Transverse colon (tissue), 3 donors: Measurements from ENCODE around the gene PAPPA.

Experiments
- EP300 ChIP-seq: sonication (generic); formaldehyde crosslinking; IDR thresholded peaks from one replicate; pipeline ENCODE4 v1.6.1; 2017; ENCODE audit warnings: antibody characterized with exemption, low read depth
- POLR2A ChIP-seq: fragments of 450-650 bp; IDR thresholded peaks from one replicate; pipeline ENCODE4 v1.6.1; 2016; ENCODE audit warnings: antibody characterized with exemption, mild to moderate bottlenecking, moderate library complexity
- TF ChIP-seq, protein P1 (sequence below), 5 experiments: fragments of 200-600 bp in 3 of 5; fragments of 450-650 bp in 2 of 5; sonication (generic) in 3 of 5; IDR thresholded peaks; 1 replicate in 2 of 5; 2 replicates in 3 of 5; pipeline ENCODE4 v1.5.1; 2016 to 2017; ENCODE audit warnings: antibody characterized with exemption in 5 of 5, inconsistent platforms in 3 of 5, mild to moderate bottlenecking in 2 of 5, moderate library complexity in 1 of 5

DNA sequence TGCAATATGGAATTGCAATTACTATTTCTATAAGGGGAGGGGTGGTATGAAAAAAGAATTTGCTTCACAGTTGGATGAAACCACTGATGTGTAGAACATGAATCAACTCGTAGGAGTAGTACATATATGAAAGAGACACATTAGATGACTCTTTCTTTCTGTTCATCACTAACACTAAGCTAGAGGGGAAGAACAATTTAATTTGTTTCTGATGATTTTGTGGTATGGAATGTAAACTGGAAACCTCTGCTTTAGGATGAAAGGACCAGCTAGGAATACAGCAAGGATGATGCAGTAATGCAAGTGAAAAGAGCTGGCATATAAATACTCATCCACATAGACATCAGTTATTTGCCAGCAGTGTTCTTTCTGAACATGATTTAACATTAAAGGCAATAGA lies 113.4 kb downstream of the PAPPA start:
- TF ChIP-seq, protein P1, sequence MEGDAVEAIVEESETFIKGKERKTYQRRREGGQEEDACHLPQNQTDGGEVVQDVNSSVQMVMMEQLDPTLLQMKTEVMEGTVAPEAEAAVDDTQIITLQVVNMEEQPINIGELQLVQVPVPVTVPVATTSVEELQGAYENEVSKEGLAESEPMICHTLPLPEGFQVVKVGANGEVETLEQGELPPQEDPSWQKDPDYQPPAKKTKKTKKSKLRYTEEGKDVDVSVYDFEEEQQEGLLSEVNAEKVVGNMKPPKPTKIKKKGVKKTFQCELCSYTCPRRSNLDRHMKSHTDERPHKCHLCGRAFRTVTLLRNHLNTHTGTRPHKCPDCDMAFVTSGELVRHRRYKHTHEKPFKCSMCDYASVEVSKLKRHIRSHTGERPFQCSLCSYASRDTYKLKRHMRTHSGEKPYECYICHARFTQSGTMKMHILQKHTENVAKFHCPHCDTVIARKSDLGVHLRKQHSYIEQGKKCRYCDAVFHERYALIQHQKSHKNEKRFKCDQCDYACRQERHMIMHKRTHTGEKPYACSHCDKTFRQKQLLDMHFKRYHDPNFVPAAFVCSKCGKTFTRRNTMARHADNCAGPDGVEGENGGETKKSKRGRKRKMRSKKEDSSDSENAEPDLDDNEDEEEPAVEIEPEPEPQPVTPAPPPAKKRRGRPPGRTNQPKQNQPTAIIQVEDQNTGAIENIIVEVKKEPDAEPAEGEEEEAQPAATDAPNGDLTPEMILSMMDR (IDR thresholded peaks at IDR 0.05): no peak
- TF ChIP-seq EP300 (no peak), POLR2A (no peak)
